SU-DHL-6 (cell line): Measurements from ENCODE around the gene ABCG2.

Experiments used
- H2AFZ ChIP-seq: fragments of 200-600 bp; sonication (generic); 2 replicates; pipeline ENCODE4 v1.6.1; 2014; ENCODE audit warnings: low read depth, mild to moderate bottlenecking, moderate library complexity, mixed read lengths, antibody characterized with exemption, low read length; ENCODE audit not compliant: severe bottlenecking
- H3F3A ChIP-seq: fragments of 200-600 bp; shearing (Covaris generic); 2 replicates; pipeline ENCODE4 v1.6.0; 2016; ENCODE audit warnings: antibody characterized with exemption, mild to moderate bottlenecking; ENCODE audit not compliant: insufficient read depth
- H3K27ac ChIP-seq: fragments of 200-600 bp; sonication (generic); 2 replicates; pipeline ENCODE4 v1.5.1; 2016; ENCODE audit warnings: low read depth, mild to moderate bottlenecking, low read length, moderate library complexity, mixed read lengths
- H3K27me3 ChIP-seq: fragments of 200-600 bp; sonication (generic), shearing (Covaris generic); 2 replicates; pipeline ENCODE4 v1.6.0; 2014; ENCODE audit warnings: mild to moderate bottlenecking, low read length
- H3K36me3 ChIP-seq: fragments of 200-600 bp; sonication (generic); 2 replicates; pipeline ENCODE4 v1.6.1; 2014; ENCODE audit warnings: mild to moderate bottlenecking, low read length, mixed read lengths
- H3K4me2 ChIP-seq: fragments of 300-600, 200-600 bp; shearing (Covaris generic), sonication (generic); 2 replicates; pipeline ENCODE4 v1.6.0; 2014; ENCODE audit warnings: low read length, low read depth, mild to moderate bottlenecking; ENCODE audit not compliant: poor library complexity, severe bottlenecking
- H3K4me3 ChIP-seq: fragments of 200-600 bp; sonication (generic); 2 replicates; pipeline ENCODE4 v1.5.1; 2014; ENCODE audit warnings: antibody characterized with exemption, low read length, mild to moderate bottlenecking, mixed read lengths; ENCODE audit not compliant: insufficient read depth, poor library complexity, severe bottlenecking
- H3K79me2 ChIP-seq: fragments of 200-600 bp; sonication (generic); 2 replicates; pipeline ENCODE4 v1.6.1; 2014; ENCODE audit warnings: mild to moderate bottlenecking, low read length, moderate library complexity; ENCODE audit not compliant: insufficient read depth
- H3K9ac ChIP-seq: fragments of 200-600 bp; sonication (generic); 2 replicates; pipeline ENCODE4 v1.7.0; 2014; ENCODE audit warnings: mild to moderate bottlenecking, low read length
- H3K9me2 ChIP-seq: fragments of 200-600 bp; sonication (generic); replicated peaks from 2 replicates; pipeline ENCODE4 v1.6.1; 2014; ENCODE audit warnings: low read length; ENCODE audit not compliant: insufficient read depth
- H3K9me3 ChIP-seq: fragments of 200-600 bp; sonication (generic); 2 replicates; pipeline ENCODE4 v1.6.1; 2014; ENCODE audit warnings: low read length, mixed read lengths; ENCODE audit not compliant: insufficient read depth
- H4K20me1 ChIP-seq: fragments of 200-600 bp; sonication (generic); 2 replicates; pipeline ENCODE4 v1.6.1; 2014; ENCODE audit warnings: low read depth, mild to moderate bottlenecking, antibody characterized with exemption, low read length, moderate library complexity, mixed read lengths
- CTCF ChIP-seq: fragments of 200-600 bp; sonication (generic); IDR thresholded peaks from one replicate; pipeline ENCODE4 v1.5.1; 2017; ENCODE audit warnings: antibody characterized with exemption, mild to moderate bottlenecking, low read length, moderate library complexity; ENCODE audit not compliant: insufficient read depth, poor library complexity, severe bottlenecking
- EZH2phosphoT487 ChIP-seq: fragments of 200-600 bp; sonication (generic), shearing (Covaris generic); conservative IDR thresholded peaks from 2 replicates; pipeline ENCODE4 v1.6.1; 2018; ENCODE audit warnings: mild to moderate bottlenecking, antibody characterized with exemption, low read length, moderate library complexity, mixed read lengths

Gene ABCG2

GRCh38 chr4:88172987-88173386 is 14.5 kb upstream of the ABCG2 start:
- no peaks in the 10 kb centered on the region for H3K9me3 ChIP-seq
- no peaks in the 10 kb centered on the region for H3K27me3 ChIP-seq
- H3K4me3 ChIP-seq = no peak overlapping the region
- H2AFZ ChIP-seq = no peak overlapping the region
- H3F3A ChIP-seq = no peaks in the 10 kb centered on the region
- H3K36me3 ChIP-seq = no peaks in the 10 kb centered on the region
- no peak overlapping the region for H3K4me2 ChIP-seq
- H3K9ac ChIP-seq = no peak overlapping the region
- H3K79me2 ChIP-seq = no peaks in the 10 kb centered on the region
- H3K27ac ChIP-seq = no peak overlapping the region
- no peaks in the 10 kb centered on the region for H3K9me2 ChIP-seq
- TF ChIP-seq CTCF (no peak), EZH2phosphoT487 (no peak)
- H4K20me1 ChIP-seq = no peaks in the 10 kb centered on the region

- Histone ChIP-seq H4K20me1 (no peaks in the 10 kb centered on the region), H3K9me2 (no peaks in the 10 kb centered on the region), H3K9me3 (no peaks in the 10 kb centered on the region), H3K4me2 (no peak overlapping the region), H3K27me3 (no peaks in the 10 kb centered on the region), H3F3A (no peaks in the 10 kb centered on the region), H3K4me3 (no peak overlapping the region), H3K79me2 (no peaks in the 10 kb centered on the region), H3K27ac (no peak overlapping the region), H3K36me3 (no peaks in the 10 kb centered on the region), H2AFZ (no peak overlapping the region), H3K9ac (no peak overlapping the region)
- TF ChIP-seq EZH2phosphoT487 (no peak), CTCF (no peak)
Observed at GRCh38 chr4:88171206-88171605, 12.8 kb upstream of the ABCG2 start.

- Histone ChIP-seq H4K20me1 (no peaks in the 10 kb centered on the region), H2AFZ (no peak overlapping the region), H3K4me3 (no peak overlapping the region), H3K9me2 (no peaks in the 10 kb centered on the region), H3K36me3 (no peaks in the 10 kb centered on the region), H3F3A (no peaks in the 10 kb centered on the region), H3K9ac (no peak overlapping the region), H3K4me2 (no peak overlapping the region), H3K9me3 (no peaks in the 10 kb centered on the region), H3K79me2 (no peaks in the 10 kb centered on the region), H3K27ac (no peak overlapping the region), H3K27me3 (no peaks in the 10 kb centered on the region)
- TF ChIP-seq EZH2phosphoT487 (no peak), CTCF (no peak)
Observed at GRCh38 chr4:88169298-88169697, 10.9 kb upstream of the ABCG2 start.

GRCh38 chr4:88166608-88167007 is 8.2 kb upstream of the ABCG2 start:
- H3F3A ChIP-seq = no peaks in the 10 kb centered on the region
- H3K79me2 ChIP-seq = no peaks in the 10 kb centered on the region
- no peak overlapping the region for H2AFZ ChIP-seq
- H4K20me1 ChIP-seq = no peaks in the 10 kb centered on the region
- H3K4me3 ChIP-seq = no peak overlapping the region
- H3K9me2 ChIP-seq = no peaks in the 10 kb centered on the region
- no peaks in the 10 kb centered on the region for H3K27me3 ChIP-seq
- no peak overlapping the region for H3K4me2 ChIP-seq
- TF ChIP-seq EZH2phosphoT487 (no peak), CTCF (no peak)
- H3K9ac ChIP-seq = no peak overlapping the region
- no peaks in the 10 kb centered on the region for H3K9me3 ChIP-seq
- H3K27ac ChIP-seq = no peak overlapping the region
- H3K36me3 ChIP-seq = no peaks in the 10 kb centered on the region
